ENCODE measurements around the gene RAB28.

Gene RAB28

GRCh38 chr4:13523591-13524503 lies 39.7 kb upstream of the RAB28 start:
- Histone ChIP-seq H3K9me3 (ENCODE audit: control insufficient read depth, insufficient read depth, low read length) (peaks cover 4% of the 10 kb centered on the region), H3K4me3 (ENCODE audit: low read depth, low read length) (peak overlapping the region; percentile 46), H3K27me3 (ENCODE audit: control insufficient read depth, insufficient read depth, low read length) (peaks cover 99% of the 10 kb centered on the region), H3K9ac (ENCODE audit: low read depth, low read length) (no peak overlapping the region), H3K36me3 (ENCODE audit: control insufficient read depth, insufficient read depth, low read length) (no peaks in the 10 kb centered on the region), H3K4me1 (ENCODE audit: control insufficient read depth, insufficient read depth, low read length) (peaks cover 8% of the 10 kb centered on the region)

- Histone ChIP-seq H3K4me3 (ENCODE audit: low read depth, low read length) (peak overlapping the region; percentile 46), H3K27me3 (ENCODE audit: control insufficient read depth, insufficient read depth, low read length) (peaks cover 95% of the 10 kb centered on the region), H3K4me1 (ENCODE audit: control insufficient read depth, insufficient read depth, low read length) (peaks cover 8% of the 10 kb centered on the region), H3K9ac (ENCODE audit: low read depth, low read length) (no peak overlapping the region), H3K9me3 (ENCODE audit: control insufficient read depth, insufficient read depth, low read length) (peaks cover 4% of the 10 kb centered on the region), H3K36me3 (ENCODE audit: control insufficient read depth, insufficient read depth, low read length) (no peaks in the 10 kb centered on the region)
These were observed 39.0 kb upstream of the RAB28 start for GRCh38 chr4:13523105-13523477.

- Histone ChIP-seq H3K9me3 (ENCODE audit: control insufficient read depth, insufficient read depth, low read length) (peaks cover 4% of the 10 kb centered on the region), H3K36me3 (ENCODE audit: control insufficient read depth, insufficient read depth, low read length) (no peaks in the 10 kb centered on the region), H3K27me3 (ENCODE audit: control insufficient read depth, insufficient read depth, low read length) (peaks cover 89% of the 10 kb centered on the region), H3K9ac (ENCODE audit: low read depth, low read length) (no peak overlapping the region), H3K4me3 (ENCODE audit: low read depth, low read length) (peak overlapping the region; percentile 46), H3K4me1 (ENCODE audit: control insufficient read depth, insufficient read depth, low read length) (peaks cover 8% of the 10 kb centered on the region)
These were observed 38.4 kb upstream of the RAB28 start for GRCh38 chr4:13522282-13523104.

- H3K27me3 ChIP-seq (ENCODE audit: control insufficient read depth, insufficient read depth, low read length), result peaks cover 75% of the 10 kb centered on the region
- peaks cover 6% of the 10 kb centered on the region for H3K4me1 ChIP-seq (ENCODE audit: control insufficient read depth, insufficient read depth, low read length)
- no peak overlapping the region for H3K9ac ChIP-seq (ENCODE audit: low read depth, low read length)
- H3K36me3 ChIP-seq (ENCODE audit: control insufficient read depth, insufficient read depth, low read length), result no peaks in the 10 kb centered on the region
- peaks cover 4% of the 10 kb centered on the region for H3K9me3 ChIP-seq (ENCODE audit: control insufficient read depth, insufficient read depth, low read length)
- no peak overlapping the region for H3K4me3 ChIP-seq (ENCODE audit: low read depth, low read length)
These were observed 36.9 kb upstream of the RAB28 start for GRCh38 chr4:13521047-13521446.

- Histone ChIP-seq H3K27me3 (ENCODE audit: control insufficient read depth, insufficient read depth, low read length) (peaks cover 29% of the 10 kb centered on the region), H3K4me1 (ENCODE audit: control insufficient read depth, insufficient read depth, low read length) (peaks cover 4% of the 10 kb centered on the region), H3K9me3 (ENCODE audit: control insufficient read depth, insufficient read depth, low read length) (no peaks in the 10 kb centered on the region)
These were observed 32.2 kb upstream of the RAB28 start for GRCh38 chr4:13516315-13516860.

GRCh38 chr4:13515268-13515667 lies 31.1 kb upstream of the RAB28 start:
- peaks cover 4% of the 10 kb centered on the region for H3K4me1 ChIP-seq (ENCODE audit: control insufficient read depth, insufficient read depth, low read length)
- H3K27me3 ChIP-seq (ENCODE audit: control insufficient read depth, insufficient read depth, low read length), result peaks cover 18% of the 10 kb centered on the region
- no peaks in the 10 kb centered on the region for H3K9me3 ChIP-seq (ENCODE audit: control insufficient read depth, insufficient read depth, low read length)
- no peaks in the 10 kb centered on the region for H3K36me3 ChIP-seq (ENCODE audit: control insufficient read depth, insufficient read depth, low read length)
- H3K9ac ChIP-seq (ENCODE audit: low read depth, low read length), result no peak overlapping the region
- no peak overlapping the region for H3K4me3 ChIP-seq (ENCODE audit: low read depth, low read length)

More at GRCh38 chr4:13516315-13516860, 32.2 kb upstream of the RAB28 start:
- H3K9ac ChIP-seq (ENCODE audit: low read depth, low read length), result no peak overlapping the region
- no peak overlapping the region for H3K4me3 ChIP-seq (ENCODE audit: low read depth, low read length)
- H3K36me3 ChIP-seq (ENCODE audit: control insufficient read depth, insufficient read depth, low read length), result no peaks in the 10 kb centered on the region

GRCh38 chr4:13514722-13515121 lies 30.6 kb upstream of the RAB28 start:
- peaks cover 4% of the 10 kb centered on the region for H3K4me1 ChIP-seq (ENCODE audit: control insufficient read depth, insufficient read depth, low read length)
- peaks cover 12% of the 10 kb centered on the region for H3K27me3 ChIP-seq (ENCODE audit: control insufficient read depth, insufficient read depth, low read length)
- H3K9me3 ChIP-seq (ENCODE audit: control insufficient read depth, insufficient read depth, low read length), result no peaks in the 10 kb centered on the region
- no peaks in the 10 kb centered on the region for H3K36me3 ChIP-seq (ENCODE audit: control insufficient read depth, insufficient read depth, low read length)
- no peak overlapping the region for H3K9ac ChIP-seq (ENCODE audit: low read depth, low read length)
- no peak overlapping the region for H3K4me3 ChIP-seq (ENCODE audit: low read depth, low read length)

- H3K36me3 ChIP-seq (ENCODE audit: control insufficient read depth, insufficient read depth, low read length), result no peaks in the 10 kb centered on the region
- H3K27me3 ChIP-seq (ENCODE audit: control insufficient read depth, insufficient read depth, low read length), result no peaks in the 10 kb centered on the region
- H3K9ac ChIP-seq (ENCODE audit: low read depth, low read length), result no peak overlapping the region
- peaks cover 4% of the 10 kb centered on the region for H3K4me1 ChIP-seq (ENCODE audit: control insufficient read depth, insufficient read depth, low read length)
- no peak overlapping the region for H3K4me3 ChIP-seq (ENCODE audit: low read depth, low read length)
- H3K9me3 ChIP-seq (ENCODE audit: control insufficient read depth, insufficient read depth, low read length), result no peaks in the 10 kb centered on the region
These were observed 27.0 kb upstream of the RAB28 start for GRCh38 chr4:13511101-13511500.

GRCh38 chr4:13509442-13509841 lies 25.3 kb upstream of the RAB28 start:
- Histone ChIP-seq H3K4me1 (ENCODE audit: control insufficient read depth, insufficient read depth, low read length) (peaks cover 4% of the 10 kb centered on the region), H3K9me3 (ENCODE audit: control insufficient read depth, insufficient read depth, low read length) (no peaks in the 10 kb centered on the region), H3K4me3 (ENCODE audit: low read depth, low read length) (no peak overlapping the region), H3K27me3 (ENCODE audit: control insufficient read depth, insufficient read depth, low read length) (no peaks in the 10 kb centered on the region), H3K36me3 (ENCODE audit: control insufficient read depth, insufficient read depth, low read length) (no peaks in the 10 kb centered on the region), H3K9ac (ENCODE audit: low read depth, low read length) (no peak overlapping the region)

GRCh38 chr4:13504374-13504773 lies 20.2 kb upstream of the RAB28 start:
- H3K4me1 ChIP-seq (ENCODE audit: control insufficient read depth, insufficient read depth, low read length), result no peaks in the 10 kb centered on the region
- no peaks in the 10 kb centered on the region for H3K9me3 ChIP-seq (ENCODE audit: control insufficient read depth, insufficient read depth, low read length)
- no peaks in the 10 kb centered on the region for H3K27me3 ChIP-seq (ENCODE audit: control insufficient read depth, insufficient read depth, low read length)

GRCh38 chr4:13498469-13498868 lies 14.3 kb upstream of the RAB28 start:
- Histone ChIP-seq H3K9me3 (ENCODE audit: control insufficient read depth, insufficient read depth, low read length) (no peaks in the 10 kb centered on the region), H3K4me3 (ENCODE audit: low read depth, low read length) (no peak overlapping the region), H3K27me3 (ENCODE audit: control insufficient read depth, insufficient read depth, low read length) (no peaks in the 10 kb centered on the region), H3K9ac (ENCODE audit: low read depth, low read length) (no peak overlapping the region), H3K36me3 (ENCODE audit: control insufficient read depth, insufficient read depth, low read length) (no peaks in the 10 kb centered on the region), H3K4me1 (ENCODE audit: control insufficient read depth, insufficient read depth, low read length) (no peaks in the 10 kb centered on the region)

More at GRCh38 chr4:13504374-13504773, 20.2 kb upstream of the RAB28 start:
- H3K9ac ChIP-seq (ENCODE audit: low read depth, low read length), result no peak overlapping the region
- H3K36me3 ChIP-seq (ENCODE audit: control insufficient read depth, insufficient read depth, low read length), result no peaks in the 10 kb centered on the region
- H3K4me3 ChIP-seq (ENCODE audit: low read depth, low read length), result no peak overlapping the region
